Esophagus squamous epithelium (tissue), 5 donors: ENCODE measurements around the gene GALNT2. TPM values are rescaled to one million over a fixed set of nuclear protein-coding genes. Genes with fewer than 3 reads are reported as not detected.

Source experiments
- DNase-seq: peaks from one replicate; lab custom pipeline; 2025; lab: John Stamatoyannopoulos, UW
- H3K27ac ChIP-seq, 4 donors: fragments of 200-600 bp; sonication (generic); one replicate each; pipeline ENCODE4 v1.5.1; 2016 to 2019; ENCODE audit warnings: mild to moderate bottlenecking in 1 of 4
- H3K27me3 ChIP-seq, 4 donors: fragments of 200-600 bp; sonication (generic); 1 replicate in 3 of 4; 2 replicates in 1 of 4; pipeline versions ENCODE4 v1.5.1 to v1.6.0; 2017 to 2021; ENCODE audit warnings: antibody characterized with exemption in 1 of 4
- H3K36me3 ChIP-seq, 3 donors: fragments of 200-600 bp; sonication (generic); one replicate each; pipeline ENCODE4 v1.5.1; 2016 to 2019
- H3K4me1 ChIP-seq, 3 donors: fragments of 200-600 bp; sonication (generic); one replicate each; pipeline ENCODE4 v1.5.1; 2017 to 2019
- H3K4me3 ChIP-seq, 4 donors: fragments of 200-600 bp; sonication (generic); 1 replicate in 3 of 4; 2 replicates in 1 of 4; pipeline ENCODE4 v1.5.1; 2016 to 2019; ENCODE audit warnings: mild to moderate bottlenecking in 2 of 4, moderate library complexity in 1 of 4
- H3K9me3 ChIP-seq, 3 donors: fragments of 200-600 bp; sonication (generic); one replicate each; pipeline ENCODE4 v1.5.1; 2016 to 2019
- POLR2A ChIP-seq, 4 donors: fragments of 450-650 bp; IDR thresholded peaks; one replicate each; pipeline ENCODE4 v1.6.1; 2017; ENCODE audit warnings: antibody characterized with exemption in 4 of 4, mild to moderate bottlenecking in 4 of 4, moderate library complexity in 3 of 4
- WGBS, 2 donors: methylation state at CpG; one replicate each; pipeline ENCODE4 v1.1.5; 2018; 5-methylcytosine and 5-hydroxymethylcytosine counted together
- intact Hi-C: fragments of 100-400 bp; cut with DNase I; formaldehyde crosslinking; loops from one replicate; pipeline ENCODE4 v1.15.0; 2022
- total RNA-seq, 4 donors: library from RNA; depleted of rRNA; stranded (reverse); fragments of >200 nt; gene quantifications; one replicate each; pipeline ENCODE4 v1.1.0, GENCODE V29; 2016
- TF ChIP-seq, protein P1 (sequence below), 6 experiments: fragments of 450-650 bp in 4 of 6; fragments of 200-600 bp in 2 of 6; sonication (generic) in 2 of 6; IDR thresholded peaks; one replicate each; pipeline ENCODE4 v1.5.1; 2016 to 2019; ENCODE audit warnings: antibody characterized with exemption in 6 of 6, mild to moderate bottlenecking in 4 of 6, moderate library complexity in 4 of 6
- donor health status: DM: yes; HTN: yes; CAD: no.

GALNT2 gene
- total RNA-seq, 4 donors from 2014 or later, result 25.8 to 36.2 (median 31.0) TPM

DNA sequence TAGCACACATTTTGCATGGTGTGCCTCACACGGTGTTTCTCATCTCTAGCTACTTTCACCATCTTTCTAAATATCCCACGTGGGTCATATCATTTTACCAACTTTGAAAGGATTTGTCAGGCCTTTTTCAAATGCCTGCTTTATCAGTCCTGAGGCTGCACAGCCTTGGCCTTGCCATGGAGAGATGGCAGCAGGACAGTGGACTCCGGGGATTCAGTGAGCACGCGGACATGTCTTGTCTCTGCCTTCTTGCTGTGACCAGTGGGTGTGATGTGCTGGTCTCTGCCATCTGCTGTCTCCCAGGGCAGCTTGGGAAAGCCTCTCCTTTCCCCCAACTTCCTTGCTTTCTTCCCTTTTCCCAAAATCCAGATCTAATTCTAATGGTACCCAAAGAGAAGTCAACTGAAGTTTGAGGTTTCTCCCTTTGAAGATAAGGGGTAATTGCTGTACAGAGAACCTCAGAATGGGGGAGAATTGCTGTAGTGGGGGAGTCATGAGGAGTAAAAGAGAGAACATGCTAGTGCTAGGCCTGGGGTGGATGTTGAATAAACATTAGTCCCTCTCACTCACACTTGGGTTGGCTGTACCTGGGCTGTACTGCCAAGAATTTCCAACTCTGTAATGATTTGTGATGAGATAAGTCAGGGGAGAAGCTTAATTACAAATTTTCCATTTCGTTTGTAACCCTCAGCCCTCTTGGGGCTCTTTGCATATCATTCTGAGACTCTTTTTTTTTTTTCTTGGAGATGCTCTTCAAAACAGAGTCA is 99.5 kb downstream of the GALNT2 start:
- H3K36me3 ChIP-seq, result no peaks in the 10 kb centered on the region
- H3K9me3 ChIP-seq, result no peaks in the 10 kb centered on the region
- intact Hi-C loops, result no loop called here
- no peak overlapping the region for H3K4me3 ChIP-seq
- H3K27ac ChIP-seq, result no peak overlapping the region
- DNase-seq, result no peak
- WGBS, 2 donors, result 90 to 91% methylated on average over 5 to 6 of the region's 6 CpGs
- peaks cover 0 to 11% (median 6%) of the 10 kb centered on the region in 3 donors for H3K4me1 ChIP-seq
- H3K27me3 ChIP-seq, result no peaks in the 10 kb centered on the region
- TF ChIP-seq, protein P1, sequence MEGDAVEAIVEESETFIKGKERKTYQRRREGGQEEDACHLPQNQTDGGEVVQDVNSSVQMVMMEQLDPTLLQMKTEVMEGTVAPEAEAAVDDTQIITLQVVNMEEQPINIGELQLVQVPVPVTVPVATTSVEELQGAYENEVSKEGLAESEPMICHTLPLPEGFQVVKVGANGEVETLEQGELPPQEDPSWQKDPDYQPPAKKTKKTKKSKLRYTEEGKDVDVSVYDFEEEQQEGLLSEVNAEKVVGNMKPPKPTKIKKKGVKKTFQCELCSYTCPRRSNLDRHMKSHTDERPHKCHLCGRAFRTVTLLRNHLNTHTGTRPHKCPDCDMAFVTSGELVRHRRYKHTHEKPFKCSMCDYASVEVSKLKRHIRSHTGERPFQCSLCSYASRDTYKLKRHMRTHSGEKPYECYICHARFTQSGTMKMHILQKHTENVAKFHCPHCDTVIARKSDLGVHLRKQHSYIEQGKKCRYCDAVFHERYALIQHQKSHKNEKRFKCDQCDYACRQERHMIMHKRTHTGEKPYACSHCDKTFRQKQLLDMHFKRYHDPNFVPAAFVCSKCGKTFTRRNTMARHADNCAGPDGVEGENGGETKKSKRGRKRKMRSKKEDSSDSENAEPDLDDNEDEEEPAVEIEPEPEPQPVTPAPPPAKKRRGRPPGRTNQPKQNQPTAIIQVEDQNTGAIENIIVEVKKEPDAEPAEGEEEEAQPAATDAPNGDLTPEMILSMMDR (IDR thresholded peaks at IDR 0.05), result no peak
- no peak for TF ChIP-seq POLR2A (IDR thresholded peaks at IDR 0.05)

DNA sequence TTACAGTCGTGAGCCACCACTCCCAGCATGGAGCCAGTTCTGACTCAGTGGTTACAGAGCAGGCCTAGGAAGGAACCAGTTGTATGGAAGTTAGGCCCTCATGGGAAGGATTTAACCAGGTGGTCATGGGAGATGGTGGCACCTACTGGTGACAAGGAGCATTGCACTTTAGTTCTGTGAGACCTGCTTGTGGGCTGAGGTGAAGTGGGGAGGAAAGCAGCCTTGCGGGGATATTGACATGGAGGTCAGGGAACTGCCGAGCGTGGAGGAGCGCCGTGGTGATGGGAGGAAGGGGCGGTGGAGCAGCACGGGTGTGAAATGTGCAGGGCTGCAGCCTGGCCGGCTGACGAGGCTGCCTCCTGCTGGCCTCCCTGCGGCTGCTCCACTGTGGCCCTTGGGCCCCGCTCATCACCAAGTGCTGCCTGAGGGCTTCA is 100.4 kb downstream of the GALNT2 start:
- DNase-seq, result no peak
- no peaks in the 10 kb centered on the region for H3K36me3 ChIP-seq
- H3K4me3 ChIP-seq, result no peak overlapping the region
- H3K27me3 ChIP-seq, result no peaks in the 10 kb centered on the region
- WGBS, 2 donors, result 74 to 81% methylated on average over 11 to 12 of the region's 12 CpGs
- intact Hi-C loops, result no loop called here
- no peak for TF ChIP-seq POLR2A (IDR thresholded peaks at IDR 0.05)
- TF ChIP-seq, protein P1 (IDR thresholded peaks at IDR 0.05), result peak; percentile 44 to 84 (median 58)
- H3K9me3 ChIP-seq, result no peaks in the 10 kb centered on the region
- H3K27ac ChIP-seq, result no peak overlapping the region
- peaks cover 0 to 11% (median 6%) of the 10 kb centered on the region in 3 donors for H3K4me1 ChIP-seq

DNA sequence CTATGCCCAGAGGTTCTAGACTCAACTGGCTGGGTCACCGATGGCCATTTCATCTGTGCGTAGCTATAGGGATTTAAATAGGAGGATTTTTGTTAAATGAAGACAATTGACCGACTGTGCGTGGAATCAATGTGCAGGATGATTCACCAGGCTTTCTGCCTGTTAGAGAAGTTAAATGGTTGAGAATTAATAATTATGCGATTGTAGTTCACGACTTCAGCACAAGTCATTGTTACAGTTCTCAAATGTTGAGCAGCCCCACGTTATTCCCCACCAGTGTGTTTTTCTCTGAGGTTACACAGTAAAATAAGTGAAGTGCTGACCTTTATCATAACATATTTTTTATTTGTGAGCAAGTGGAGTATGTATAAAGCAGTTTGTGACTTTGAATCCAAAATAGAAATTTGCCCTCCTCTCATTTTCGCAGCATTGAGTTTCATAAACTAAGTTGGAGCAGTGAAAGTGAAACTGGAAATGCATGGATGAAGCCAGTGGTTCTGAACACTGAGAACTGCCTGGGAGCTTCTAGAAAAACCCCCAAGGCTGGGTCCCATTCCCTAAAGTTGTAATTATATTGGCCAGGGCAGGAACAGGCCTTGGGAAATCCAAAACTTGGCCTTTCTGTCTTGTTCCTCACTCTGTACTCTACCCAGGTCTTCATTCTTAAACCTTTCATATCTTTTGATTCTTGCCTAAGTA is 102.6 kb downstream of the GALNT2 start:
- intact Hi-C loops, result no loop called here
- Histone ChIP-seq H3K27ac (peak overlapping the region in 3 of 4 donors; percentile 7 to 45 (median 14)), H3K27me3 (no peaks in the 10 kb centered on the region), H3K4me1 (peaks cover 0 to 7% (median 6%) of the 10 kb centered on the region in 3 donors), H3K36me3 (no peaks in the 10 kb centered on the region), H3K9me3 (no peaks in the 10 kb centered on the region), H3K4me3 (peak overlapping the region in 3 of 4 donors; percentile 5 to 44 (median 5))
- no peak for TF ChIP-seq POLR2A (IDR thresholded peaks at IDR 0.05)
- TF ChIP-seq, protein P1 (IDR thresholded peaks at IDR 0.05), result no peak
- 50 to 65% methylated on average over 8 of the region's 8 CpGs for WGBS, 2 donors
- no peak for DNase-seq

DNA sequence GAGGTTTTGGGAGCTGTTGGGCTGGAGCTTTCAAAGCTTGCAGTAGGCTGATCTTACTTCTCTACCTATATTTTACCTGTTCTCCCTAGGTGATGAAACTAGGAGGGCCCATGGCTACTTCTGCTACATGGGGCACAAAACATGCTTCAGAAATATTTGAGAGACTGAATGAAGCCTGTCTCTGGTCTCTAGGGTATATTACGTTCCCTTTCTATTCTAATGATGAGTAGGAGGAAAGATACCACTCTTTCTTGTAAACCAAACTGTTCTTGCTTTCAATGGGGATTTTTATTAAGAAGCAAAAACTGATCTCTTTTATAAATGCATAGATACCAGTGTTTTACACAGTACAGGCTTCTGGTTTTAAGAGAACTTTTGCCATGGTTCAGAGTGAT is 103.1 kb downstream of the GALNT2 start:
- DNase-seq, result no peak
- Histone ChIP-seq H3K36me3 (no peaks in the 10 kb centered on the region), H3K27ac (peak overlapping the region in 3 of 4 donors; percentile 7 to 45 (median 14)), H3K9me3 (no peaks in the 10 kb centered on the region), H3K27me3 (no peaks in the 10 kb centered on the region), H3K4me1 (peaks cover 0 to 7% (median 6%) of the 10 kb centered on the region in 3 donors), H3K4me3 (peak overlapping the region in 3 of 4 donors; percentile 5 to 44 (median 5))
- intact Hi-C loops, result no loop called here
- WGBS, 2 donors, result 72 to 87% methylated on average over 1 of the region's 1 CpG
- TF ChIP-seq, protein P1 (IDR thresholded peaks at IDR 0.05), result no peak
- no peak for TF ChIP-seq POLR2A (IDR thresholded peaks at IDR 0.05)

DNA sequence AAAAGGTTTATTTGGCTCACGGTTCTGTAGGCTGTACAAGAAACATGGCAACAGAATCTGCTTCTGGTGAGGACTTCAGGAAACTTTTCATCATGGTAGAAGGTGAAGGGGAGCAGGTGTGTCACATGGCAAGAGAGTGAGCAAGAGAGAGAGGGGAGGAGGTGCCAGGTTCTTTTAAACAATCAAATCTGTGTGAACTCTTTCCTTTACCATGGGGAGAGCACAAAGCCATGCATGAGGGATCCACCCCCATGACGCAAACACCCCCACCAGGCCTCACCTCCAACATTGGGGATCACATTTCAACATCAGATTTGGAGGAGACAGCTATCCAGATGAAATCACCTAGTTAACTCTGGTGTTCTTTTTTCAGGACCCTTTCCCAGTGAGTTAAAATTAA is 103.6 kb downstream of the GALNT2 start:
- Histone ChIP-seq H3K4me3 (no peak overlapping the region), H3K27ac (no peak overlapping the region), H3K4me1 (peaks cover 0 to 7% (median 6%) of the 10 kb centered on the region in 3 donors), H3K36me3 (no peaks in the 10 kb centered on the region), H3K27me3 (no peaks in the 10 kb centered on the region), H3K9me3 (no peaks in the 10 kb centered on the region)
- intact Hi-C loops, result no loop called here
- 77 to 87% methylated on average over 2 of the region's 2 CpGs for WGBS, 2 donors
- TF ChIP-seq, protein P1 (IDR thresholded peaks at IDR 0.05), result no peak
- no peak for TF ChIP-seq POLR2A (IDR thresholded peaks at IDR 0.05)
- no peak for DNase-seq
